Stimulated activated CD4-positive, alpha-beta T cell treated with anti-CD3 and anti-CD28 coated beads, Interleukin-2, amount 100 ng/mL, for 4 hours (primary cell): ENCODE data around the gene TRABD2A.
A peak's percentile ranks its signal among the peaks of the same experiment; 100 is the strongest.
"Not testable (repeated sequence)": the region's sequence is repeated elsewhere in the genome, so short reads cannot be mapped to it uniquely, and the experiment has no call there.

Source experiments
- DNase-seq: peaks from one replicate; pipeline ENCODE4 v3.0.0-alpha.2; 2020; ENCODE audit warnings: low read depth

TRABD2A gene, protein sequence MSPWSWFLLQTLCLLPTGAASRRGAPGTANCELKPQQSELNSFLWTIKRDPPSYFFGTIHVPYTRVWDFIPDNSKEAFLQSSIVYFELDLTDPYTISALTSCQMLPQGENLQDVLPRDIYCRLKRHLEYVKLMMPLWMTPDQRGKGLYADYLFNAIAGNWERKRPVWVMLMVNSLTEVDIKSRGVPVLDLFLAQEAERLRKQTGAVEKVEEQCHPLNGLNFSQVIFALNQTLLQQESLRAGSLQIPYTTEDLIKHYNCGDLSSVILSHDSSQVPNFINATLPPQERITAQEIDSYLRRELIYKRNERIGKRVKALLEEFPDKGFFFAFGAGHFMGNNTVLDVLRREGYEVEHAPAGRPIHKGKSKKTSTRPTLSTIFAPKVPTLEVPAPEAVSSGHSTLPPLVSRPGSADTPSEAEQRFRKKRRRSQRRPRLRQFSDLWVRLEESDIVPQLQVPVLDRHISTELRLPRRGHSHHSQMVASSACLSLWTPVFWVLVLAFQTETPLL

DNA sequence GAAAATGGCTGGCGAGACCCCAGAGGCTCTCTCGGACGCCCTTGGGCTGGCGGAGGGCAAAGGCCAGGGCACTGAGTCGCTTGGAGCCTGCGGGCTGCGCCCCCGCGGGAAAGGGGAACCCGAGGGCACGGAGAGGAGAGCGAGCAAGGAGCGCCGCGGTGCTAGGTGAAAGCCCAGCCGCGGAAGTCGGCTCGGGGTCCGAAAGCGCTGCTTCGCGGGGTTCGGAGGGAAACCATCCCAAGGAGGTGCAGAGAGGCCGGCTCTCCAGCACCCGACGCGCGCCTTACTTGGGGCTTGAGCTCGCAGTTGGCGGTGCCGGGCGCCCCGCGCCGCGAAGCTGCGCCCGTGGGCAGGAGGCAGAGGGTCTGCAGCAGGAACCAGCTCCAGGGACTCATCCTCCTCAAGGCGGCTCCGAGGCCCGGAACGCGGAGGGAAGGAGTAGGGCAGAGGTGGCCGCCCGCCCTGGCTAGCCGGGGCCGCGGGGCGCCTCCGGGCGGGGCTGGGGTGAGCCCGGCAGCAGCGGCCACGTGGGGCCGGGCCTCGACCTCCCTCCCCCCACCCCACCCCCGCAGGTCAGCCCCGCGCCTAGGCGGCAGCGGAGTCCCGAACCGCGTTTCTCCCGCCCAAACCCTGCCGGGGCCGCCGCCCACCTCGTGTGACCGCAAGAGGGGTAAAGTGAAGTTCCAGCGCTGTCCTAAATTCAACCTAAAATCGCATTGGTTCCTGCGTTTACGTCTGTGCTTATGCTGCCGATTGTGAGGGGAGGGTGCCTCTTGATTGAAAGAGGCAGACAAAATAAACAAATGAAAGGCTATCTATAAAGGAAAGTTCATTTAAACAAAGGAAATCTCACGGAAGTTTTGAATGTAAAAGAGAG is at the start of gene TRABD2A:
TRABD2A (minus strand) TSS at position 440 of the 877 bp plus-strand sequence; CDS start at position 395, 45 bp downstream.
- DNase-seq = no peak

DNA sequence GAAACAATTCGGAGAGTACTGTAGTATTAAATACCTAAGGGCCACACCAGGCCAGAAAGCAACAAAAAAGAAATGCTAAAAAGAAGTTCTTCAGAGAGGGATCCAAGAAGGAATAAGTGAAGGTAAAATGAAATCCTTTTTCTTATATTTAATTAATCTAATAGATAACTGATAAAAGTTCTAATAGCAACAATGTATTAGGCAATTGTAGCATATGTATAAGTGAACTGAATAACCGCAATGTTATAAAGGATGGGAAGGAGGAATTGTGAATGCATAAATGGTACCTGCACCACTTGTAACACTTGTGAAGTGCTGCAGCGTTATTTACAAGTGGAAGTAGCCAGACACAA is 46.4 kb upstream of the TRABD2A start:
- no peak for DNase-seq

DNA sequence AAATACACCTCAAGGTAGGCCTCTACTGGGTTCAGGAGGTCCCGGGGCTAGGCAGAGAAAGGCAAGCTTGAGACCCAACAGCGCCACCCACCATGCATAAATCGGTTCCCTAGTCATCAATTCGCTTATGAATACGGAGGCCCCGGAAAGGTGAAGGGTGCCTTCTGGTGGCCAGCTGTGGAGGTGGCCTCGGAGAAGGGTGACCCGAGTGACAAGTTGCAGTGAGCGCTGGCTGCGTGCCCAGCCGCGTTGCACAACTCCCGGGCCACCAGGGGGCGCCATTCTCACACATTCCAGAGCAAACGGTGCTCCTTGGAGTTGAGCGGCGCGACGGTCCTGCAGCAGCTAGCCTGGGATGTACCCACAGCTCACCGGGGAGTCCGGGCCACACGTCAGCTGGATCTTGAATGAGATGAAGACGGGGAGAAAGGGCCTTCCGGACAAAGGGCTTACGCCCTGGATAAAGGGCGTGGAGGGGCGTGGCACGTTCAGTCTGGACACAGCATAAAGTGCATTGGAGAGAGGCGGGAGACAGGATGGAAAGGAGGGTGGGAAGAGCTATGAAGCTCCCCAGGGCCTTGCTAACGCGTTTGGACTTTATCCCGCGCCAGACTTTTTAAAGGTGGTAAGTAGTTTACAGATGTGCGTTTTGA is 45.0 kb upstream of the TRABD2A start:
- peak; percentile 97 for DNase-seq

DNA sequence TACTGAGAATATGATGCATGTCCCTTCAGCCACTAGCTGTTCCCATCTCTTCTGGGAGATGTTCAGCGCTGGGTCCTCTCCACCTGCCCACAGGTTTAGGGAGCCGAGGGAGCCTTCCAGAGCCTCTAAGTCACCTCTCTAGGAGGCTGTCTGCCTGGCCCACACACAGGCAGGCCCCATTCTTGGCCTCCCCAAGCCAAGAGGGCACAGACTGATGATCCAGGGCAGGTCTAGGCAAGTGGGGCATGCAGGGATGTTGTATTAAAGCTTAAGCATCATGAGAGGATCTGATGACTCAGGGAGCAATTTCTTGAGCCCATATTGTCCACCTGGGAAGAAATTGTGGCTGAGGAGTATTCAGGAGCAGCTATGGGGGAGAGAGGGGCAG is 44.4 kb upstream of the TRABD2A start:
- no peak for DNase-seq

DNA sequence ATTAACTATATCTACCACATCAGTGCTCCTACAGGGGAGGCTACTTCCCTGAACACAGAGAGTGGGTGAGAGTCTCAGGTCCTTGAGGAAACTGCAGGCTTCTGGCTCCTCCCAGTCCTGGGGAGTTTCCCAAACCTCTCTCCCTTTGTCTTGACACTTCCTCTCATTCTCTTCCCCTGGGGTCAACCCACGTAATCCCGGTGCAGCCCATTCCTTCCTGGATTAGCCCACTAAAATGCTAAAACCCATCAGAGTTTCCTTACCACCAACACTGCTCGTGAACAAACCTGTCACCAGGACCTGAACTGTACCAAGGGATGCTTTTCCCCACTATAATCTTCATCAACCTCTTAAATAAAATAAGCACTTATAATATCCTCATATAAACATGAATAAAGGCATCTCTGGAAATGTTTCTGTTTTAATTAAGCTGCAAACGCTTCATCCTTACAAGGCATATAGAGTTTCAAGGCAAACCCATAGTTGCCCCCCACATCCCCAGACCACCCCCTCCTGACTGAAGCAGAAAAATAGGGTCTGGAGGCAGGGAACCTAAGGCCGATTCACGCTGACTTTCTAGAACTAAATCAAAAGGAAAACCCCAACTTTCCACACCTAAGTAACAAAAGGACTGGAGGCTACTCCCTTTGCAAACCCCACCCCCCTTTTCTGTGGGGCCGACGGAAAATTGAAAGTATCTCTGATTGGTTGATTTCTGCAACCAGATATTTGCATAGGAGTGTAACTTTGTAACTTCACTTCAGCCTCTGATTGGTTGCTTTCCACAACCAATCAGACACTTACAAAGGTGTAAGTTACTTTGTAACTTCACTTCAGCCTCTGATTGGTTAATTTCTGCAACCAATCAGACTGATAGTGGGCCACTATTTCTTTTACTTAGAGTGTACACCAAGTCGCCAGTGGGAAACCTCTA is 43.6 kb upstream of the TRABD2A start:
- no peak for DNase-seq

DNA sequence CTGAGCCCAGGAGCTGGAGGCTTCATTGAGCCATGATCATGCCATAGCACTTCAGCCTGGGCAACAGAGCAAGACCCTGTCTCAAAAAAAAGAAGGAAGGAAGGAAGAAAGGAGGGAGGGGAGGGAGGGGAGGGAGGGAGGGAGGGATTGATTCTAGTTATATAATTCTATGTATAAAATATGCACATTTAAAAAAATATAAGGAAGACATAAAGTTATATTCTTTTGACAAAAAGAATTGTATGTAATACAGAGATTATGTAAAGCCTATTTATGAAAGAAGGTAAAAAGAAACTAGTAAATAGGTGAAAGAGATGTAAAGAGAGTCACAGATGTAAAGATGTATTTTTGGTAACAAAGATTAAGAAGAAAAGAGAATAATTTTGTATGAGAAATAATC is 42.1 kb upstream of the TRABD2A start:
- no peak for DNase-seq

DNA sequence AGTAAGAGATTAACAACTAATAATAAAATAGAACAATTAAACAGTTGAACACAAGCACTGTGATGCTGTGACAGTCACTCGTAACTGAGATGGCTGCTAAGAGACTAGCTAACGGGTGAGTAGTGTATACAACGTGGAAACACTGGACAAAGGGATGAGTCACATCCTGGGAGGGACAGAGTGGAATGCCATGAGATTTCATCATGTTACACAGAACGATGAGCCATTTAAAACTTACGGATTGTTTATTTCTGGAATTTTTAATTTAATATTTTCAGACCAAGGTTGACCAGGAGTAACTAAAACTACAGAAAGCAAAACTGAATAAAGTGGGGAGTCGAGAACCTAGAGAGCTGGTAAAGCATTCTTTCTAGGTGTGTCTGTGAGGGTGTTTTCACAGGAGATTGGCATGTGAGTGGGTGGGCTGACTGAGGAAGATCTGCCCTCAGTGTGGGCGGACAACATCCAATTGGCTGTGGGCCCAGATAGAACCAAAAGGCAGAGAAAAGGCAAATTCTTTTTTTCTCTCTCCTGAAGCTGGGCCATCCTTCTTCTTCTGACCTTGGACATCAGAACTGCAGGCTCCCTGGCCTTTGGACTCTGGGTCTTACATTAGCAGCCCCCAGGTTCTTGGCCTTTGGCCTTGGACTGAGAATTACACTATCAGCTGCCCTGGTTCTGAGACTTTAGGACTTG is 39.1 kb upstream of the TRABD2A start:
- DNase-seq = peak; percentile 71

DNA sequence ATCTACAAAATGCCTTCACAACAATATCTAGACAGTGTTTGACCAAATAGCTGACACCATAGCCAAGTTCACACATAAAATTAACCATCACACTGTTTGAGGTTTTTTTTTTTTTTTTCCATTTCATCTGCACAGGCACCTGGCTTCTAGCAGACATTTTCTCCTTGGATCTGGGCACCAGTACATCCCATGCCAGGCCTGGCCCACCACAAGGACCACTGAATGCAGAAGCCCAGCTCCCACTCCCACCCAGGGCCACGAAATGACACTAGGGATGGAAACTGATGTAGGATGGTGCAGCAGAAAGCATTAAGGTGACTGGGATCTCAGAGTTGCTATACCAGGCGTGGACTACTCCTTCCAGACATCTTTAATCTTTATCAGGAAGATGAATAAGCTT is 37.5 kb upstream of the TRABD2A start:
- DNase-seq = no peak

DNA sequence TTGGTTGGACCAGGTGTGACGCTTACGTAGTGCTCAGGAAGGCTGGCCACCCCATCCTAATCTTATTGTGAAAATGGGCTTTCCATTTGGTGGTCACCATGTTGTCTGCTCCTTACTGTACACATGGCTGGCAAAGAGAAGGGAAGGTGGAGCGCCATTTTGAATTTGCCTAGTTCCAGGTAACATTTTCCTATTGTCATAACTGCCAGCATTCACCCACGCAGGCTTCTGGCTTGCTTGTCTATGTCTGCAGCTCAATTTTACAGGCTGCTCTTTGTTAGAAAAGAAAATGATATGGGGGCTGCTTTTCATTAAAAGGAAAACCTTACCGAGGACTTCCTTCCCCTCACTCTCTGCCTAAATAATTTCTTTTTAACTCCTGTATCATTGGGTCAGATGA is 36.9 kb upstream of the TRABD2A start:
- DNase-seq = not testable (repeated sequence)

DNA sequence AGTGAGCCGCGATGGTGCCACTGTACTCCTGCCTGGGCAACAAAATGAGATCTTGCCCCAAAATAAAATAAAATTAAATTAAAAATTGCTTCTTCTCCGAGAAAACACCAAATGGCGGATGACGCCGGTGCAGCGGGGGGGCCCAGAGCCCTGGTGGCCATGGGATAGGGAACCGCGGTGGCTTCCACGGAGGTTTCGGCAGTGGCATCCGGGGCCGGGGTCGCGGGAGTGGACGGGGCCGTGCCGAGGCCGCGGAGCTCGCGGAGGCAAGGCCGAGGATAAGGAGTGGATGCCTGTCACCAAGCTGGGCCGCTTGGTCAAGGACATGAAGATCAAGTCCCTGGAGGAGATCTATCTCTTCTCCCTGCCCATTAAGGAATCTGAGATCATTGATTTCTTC is 34.8 kb upstream of the TRABD2A start:
- not testable (repeated sequence) for DNase-seq

DNA sequence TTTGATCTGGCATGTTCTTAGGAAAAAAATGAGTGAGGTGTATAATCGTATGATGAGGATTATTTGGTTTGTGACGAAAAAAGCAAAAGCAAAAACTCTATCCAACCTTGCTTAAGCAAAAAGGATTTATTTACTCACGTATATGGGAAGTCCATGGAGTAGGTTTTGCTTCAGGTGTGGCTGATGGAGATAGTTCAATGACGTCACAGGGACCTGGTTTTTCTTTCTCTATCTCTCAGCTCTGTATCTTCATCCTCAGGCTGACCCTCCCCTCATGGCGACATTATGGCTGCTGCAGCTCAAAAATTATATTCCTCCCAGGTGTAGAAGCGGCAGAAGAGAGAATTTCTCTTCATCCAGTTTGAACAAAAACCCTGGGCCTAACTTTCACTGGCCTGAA is 33.5 kb upstream of the TRABD2A start:
- DNase-seq = no peak

DNA sequence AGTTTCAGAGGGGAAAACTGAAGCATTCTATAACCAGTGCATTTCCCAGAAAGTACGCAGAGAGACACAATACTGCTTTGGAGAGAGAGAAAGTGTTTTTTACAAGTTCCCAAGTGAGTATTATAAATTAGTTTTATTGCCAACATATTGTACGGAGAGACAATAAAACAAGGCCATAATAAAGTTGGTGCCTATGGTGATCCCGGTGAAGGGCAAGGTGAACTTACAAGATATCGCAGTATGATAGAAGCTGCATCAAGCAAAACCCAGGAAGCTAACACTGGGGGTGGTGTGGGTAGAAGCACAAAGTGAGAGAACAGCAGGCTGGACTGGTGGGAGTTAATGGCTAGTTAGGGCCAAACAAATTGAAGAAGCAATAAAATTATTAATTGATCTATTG is 32.1 kb upstream of the TRABD2A start:
- no peak for DNase-seq

DNA sequence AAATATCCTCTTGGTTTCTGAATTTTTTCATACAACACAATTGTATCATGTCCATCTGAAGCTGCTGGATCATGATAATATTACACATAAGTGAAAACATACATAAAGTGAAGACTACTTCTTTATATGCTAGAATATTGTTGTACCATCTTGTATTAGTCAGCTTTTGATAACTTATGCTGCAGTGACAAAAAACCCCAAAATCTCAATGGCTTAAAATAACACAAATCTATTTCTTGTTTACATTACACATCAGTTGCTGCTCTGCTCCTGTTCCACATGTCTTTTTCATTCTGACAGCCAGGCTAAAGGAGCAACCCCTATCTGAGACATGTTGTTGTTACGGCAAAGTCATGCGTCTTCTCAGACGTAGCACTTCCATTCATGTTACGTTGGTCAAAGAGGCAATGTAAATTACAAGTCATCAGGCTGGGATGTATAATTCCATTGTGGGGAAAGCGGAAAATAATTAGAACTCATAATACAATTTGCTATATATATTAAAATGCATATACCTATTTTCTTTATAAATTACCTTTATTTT is 30.3 kb upstream of the TRABD2A start:
- no peak for DNase-seq

DNA sequence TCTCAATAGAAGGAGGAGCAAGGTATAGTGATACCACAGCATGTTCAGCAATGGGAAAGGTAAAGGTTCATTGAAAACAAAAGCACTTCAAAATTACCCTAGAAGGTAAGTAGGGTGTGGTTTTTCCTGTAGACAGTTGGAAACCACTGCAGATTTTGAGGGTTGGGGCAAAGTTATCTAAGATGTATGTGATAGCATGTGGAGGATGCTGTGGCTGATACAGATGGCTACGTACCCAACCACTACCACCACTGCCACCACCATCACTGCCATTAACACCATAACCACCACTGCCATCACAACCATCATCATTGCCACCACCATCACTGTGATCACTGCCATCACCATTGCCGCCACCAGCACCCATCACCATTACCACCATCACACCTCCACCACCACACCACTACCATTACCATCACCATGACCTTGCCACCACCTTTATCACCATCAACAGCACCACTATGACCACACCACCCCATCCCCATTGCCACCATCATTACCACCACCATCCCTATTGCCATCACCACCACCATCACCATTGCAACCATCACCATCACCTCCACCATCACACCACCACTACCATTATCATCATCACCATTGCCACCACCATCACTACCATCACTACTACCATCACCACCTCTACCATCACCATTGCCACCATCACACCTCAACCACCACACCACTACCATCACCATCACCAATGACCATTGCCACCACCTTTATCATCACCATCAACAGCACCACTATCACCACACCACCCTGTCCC is 28.2 kb upstream of the TRABD2A start:
- no peak for DNase-seq

DNA sequence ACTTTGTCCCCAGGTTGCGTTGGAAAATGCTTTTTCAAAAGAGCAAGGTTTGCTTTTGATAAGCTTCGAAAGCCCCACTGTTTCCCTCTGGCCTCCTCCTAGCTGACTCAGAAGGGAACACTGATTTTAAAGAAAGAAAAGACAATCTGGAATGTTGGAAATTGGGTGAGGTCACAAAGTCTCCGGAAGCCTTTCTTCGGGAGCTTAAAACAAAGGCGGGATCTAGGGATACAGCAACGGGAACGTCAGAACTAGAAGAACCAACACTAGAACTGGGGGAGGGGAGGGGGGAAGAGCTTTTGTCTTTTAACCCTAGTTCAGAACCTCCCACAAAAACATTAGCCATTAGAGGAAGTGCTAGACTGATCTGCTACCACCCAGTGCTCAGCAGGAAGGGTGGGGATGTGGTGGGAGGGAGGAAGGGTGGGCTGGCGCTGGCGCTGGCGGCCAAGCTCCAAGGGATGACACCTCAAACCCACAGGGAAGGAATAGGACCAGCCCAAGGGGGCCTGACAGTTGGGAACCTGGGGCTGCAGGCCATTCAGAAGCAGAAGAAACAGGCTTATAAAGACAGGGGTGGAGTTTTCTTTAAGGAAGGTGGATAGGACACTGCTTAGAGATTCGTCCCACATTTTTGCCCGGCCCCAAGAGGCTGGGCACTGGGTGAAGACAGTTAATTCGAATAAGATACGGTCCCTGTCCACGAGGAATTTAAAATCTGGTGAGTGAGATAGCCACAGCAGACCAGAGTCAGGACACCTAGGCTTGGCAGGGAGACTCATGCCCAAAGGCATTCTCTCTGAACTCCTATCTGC is 26.2 kb upstream of the TRABD2A start:
- no peak for DNase-seq

DNA sequence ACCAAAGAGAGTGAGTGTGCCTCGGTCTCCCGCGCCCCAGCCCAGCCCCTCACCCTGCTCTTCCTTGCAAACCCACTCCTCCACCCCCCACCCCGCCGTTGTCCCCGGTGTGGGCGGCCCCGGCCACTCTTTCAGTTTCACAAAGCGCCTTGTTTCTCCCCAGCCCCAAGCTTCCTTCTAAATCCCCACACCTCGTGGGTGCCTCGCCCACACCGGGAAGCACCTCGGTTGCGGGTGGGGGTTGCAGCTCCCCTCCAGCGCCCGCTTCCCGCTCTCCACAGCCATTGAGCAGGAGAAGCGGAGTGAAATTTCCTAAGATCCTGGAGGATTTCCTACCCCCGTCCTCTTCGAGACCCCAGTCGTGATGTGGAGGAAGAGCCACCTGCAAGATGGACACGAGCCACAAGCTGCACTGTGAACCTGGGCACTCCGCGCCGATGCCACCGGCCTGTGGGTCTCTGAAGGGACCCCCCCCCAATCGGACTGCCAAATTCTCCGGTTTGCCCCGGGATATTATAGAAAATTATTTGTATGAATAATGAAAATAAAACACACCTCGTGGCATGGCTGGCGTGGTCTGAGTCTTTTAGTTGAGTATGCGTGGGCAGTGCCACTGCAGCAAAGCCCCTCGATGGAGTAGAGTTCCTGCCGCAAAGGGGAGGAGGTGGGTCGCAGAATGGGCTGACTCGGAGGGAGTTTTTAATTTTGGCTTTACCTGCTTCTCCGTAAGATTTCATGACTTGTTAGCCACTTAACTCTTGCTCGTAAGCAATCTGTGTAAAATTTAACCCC is 25.4 kb upstream of the TRABD2A start:
- DNase-seq = peak; percentile 64

DNA sequence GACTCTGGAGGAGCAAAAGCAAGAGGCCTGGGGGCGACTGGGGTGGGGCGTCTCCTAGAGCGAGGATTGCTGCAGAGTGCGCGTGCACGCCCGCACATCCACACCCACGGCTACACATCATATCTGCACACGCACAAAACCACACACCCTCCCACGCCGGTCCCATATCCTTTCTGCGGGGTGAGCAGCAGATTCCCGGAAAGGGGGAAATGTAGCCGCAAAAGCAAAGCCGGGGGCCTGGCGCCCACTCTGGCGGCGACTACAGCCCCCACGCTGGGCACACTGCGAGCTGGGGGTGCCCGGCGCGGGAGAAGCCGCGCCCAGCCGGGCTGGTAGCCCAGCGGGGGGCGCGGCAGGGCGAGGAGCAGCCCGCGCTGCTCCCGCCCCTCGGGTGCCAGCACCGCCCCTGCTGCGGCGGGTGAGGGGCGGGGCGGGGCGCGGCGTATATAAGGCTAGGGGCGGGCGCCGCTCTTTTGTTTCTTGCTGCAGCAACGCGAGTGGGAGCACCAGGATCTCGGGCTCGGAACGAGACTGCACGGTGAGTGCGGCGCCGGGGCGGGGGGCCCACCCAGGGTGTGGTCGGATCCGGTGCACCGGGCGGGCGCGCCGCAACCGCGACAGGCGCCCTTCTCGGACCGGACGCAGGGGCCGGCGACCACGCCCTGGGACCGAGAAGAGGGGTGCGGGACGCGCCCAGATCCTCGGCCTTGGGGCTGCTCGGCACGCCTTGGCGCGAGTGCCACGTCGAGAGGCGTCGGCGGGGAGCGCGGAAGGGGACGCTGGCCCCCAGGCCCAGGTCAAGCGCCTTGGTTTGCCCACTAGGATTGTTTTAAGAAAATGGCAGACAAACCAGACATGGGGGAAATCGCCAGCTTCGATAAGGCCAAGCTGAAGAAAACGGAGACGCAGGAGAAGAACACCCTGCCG is 24.6 kb upstream of the TRABD2A start, which contains the start of gene TMSB10:
TMSB10 (plus strand) TSS at position 476 of the 927 bp plus-strand sequence.
- peak; percentile 79 for DNase-seq
